GM18498 (cell line): ENCODE measurements around the gene C16orf54.
"Not testable (repeated sequence)": the region's sequence is repeated elsewhere in the genome, so short reads cannot be mapped to it uniquely, and the experiment has no call there.

Experiments used
- ATAC-seq: cut with Tn5 transposase; IDR thresholded peaks from one replicate; pipeline ENCODE4 v1.9.1; 2021; ENCODE audit warnings: mild to moderate bottlenecking, moderate library complexity; ENCODE audit not compliant: unreplicated experiment

The C16orf54 gene

GRCh38 chr16:29742683-29743275 lies 3.0 kb downstream of the C16orf54 start:
- no peak for ATAC-seq

- not testable (repeated sequence) for ATAC-seq
These were observed 5.2 kb downstream of the C16orf54 start for GRCh38 chr16:29740630-29741015.

- not testable (repeated sequence) for ATAC-seq
These were observed 5.7 kb downstream of the C16orf54 start for GRCh38 chr16:29739927-29740629.

- ATAC-seq: peak; percentile 66
These were observed 7.3 kb downstream of the C16orf54 start for GRCh38 chr16:29738514-29738913.

- ATAC-seq: no peak
These were observed 8.1 kb downstream of the C16orf54 start for GRCh38 chr16:29737713-29738112.

- ATAC-seq: no peak
These were observed 9.0 kb downstream of the C16orf54 start for GRCh38 chr16:29736764-29737163.

GRCh38 chr16:29736112-29736511 lies 9.7 kb downstream of the C16orf54 start:
- ATAC-seq: no peak

- no peak for ATAC-seq
These were observed 11.0 kb downstream of the C16orf54 start for GRCh38 chr16:29734786-29735185.

- peak; percentile 72 for ATAC-seq
These were observed 13.8 kb downstream of the C16orf54 start for GRCh38 chr16:29731768-29732601.

GRCh38 chr16:29730649-29731048 lies 15.1 kb downstream of the C16orf54 start:
- ATAC-seq: no peak

- no peak for ATAC-seq
These were observed 16.7 kb downstream of the C16orf54 start for GRCh38 chr16:29729116-29729521.

- ATAC-seq: no peak
These were observed 18.3 kb downstream of the C16orf54 start for GRCh38 chr16:29727452-29727851.

- ATAC-seq: no peak
These were observed 18.9 kb downstream of the C16orf54 start for GRCh38 chr16:29726845-29727377.

- ATAC-seq: not testable (repeated sequence)
These were observed 24.5 kb downstream of the C16orf54 start for GRCh38 chr16:29721167-29721879.

GRCh38 chr16:29720703-29721102 lies 25.1 kb downstream of the C16orf54 start:
- no peak for ATAC-seq

GRCh38 chr16:29719063-29719462 lies 26.7 kb downstream of the C16orf54 start:
- no peak for ATAC-seq

GRCh38 chr16:29717113-29717512 lies 28.7 kb downstream of the C16orf54 start:
- ATAC-seq: no peak

GRCh38 chr16:29714972-29715371 lies 30.8 kb downstream of the C16orf54 start:
- no peak for ATAC-seq

GRCh38 chr16:29714396-29714795 lies 31.4 kb downstream of the C16orf54 start:
- no peak for ATAC-seq

GRCh38 chr16:29712809-29713208 lies 33.0 kb downstream of the C16orf54 start:
- ATAC-seq: no peak
